ENCODE measurements around the gene FRAT1.

DNA sequence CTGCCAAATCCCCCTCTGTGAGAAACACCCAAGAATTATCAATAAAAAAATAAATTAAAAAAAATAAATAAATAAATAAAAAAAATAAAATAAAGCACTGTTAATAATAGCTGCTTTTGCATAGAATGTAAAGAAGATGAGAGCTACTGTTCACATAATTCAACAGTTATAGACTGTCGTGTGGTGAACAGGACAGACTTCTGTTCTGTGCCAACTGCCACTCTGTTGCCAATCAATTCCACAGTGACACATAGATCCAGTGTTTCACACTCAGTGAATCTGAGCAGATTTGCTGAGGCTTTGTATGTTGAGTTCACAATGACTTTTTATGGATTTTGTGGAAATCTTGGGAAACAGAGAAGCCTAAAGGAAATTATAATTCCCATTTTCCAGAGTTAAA is 41.5 kb upstream of the FRAT1 start:
- TF ChIP-seq EZH2phosphoT487 (IDR thresholded peaks at IDR 0.05; ENCODE audit: low read depth, severe bottlenecking, unreplicated experiment) (no peak), EZH2 (IDR thresholded peaks at IDR 0.05; ENCODE audit: borderline replicate concordance) (no peak)
- TF ChIP-seq, protein P1, sequence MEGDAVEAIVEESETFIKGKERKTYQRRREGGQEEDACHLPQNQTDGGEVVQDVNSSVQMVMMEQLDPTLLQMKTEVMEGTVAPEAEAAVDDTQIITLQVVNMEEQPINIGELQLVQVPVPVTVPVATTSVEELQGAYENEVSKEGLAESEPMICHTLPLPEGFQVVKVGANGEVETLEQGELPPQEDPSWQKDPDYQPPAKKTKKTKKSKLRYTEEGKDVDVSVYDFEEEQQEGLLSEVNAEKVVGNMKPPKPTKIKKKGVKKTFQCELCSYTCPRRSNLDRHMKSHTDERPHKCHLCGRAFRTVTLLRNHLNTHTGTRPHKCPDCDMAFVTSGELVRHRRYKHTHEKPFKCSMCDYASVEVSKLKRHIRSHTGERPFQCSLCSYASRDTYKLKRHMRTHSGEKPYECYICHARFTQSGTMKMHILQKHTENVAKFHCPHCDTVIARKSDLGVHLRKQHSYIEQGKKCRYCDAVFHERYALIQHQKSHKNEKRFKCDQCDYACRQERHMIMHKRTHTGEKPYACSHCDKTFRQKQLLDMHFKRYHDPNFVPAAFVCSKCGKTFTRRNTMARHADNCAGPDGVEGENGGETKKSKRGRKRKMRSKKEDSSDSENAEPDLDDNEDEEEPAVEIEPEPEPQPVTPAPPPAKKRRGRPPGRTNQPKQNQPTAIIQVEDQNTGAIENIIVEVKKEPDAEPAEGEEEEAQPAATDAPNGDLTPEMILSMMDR (IDR thresholded peaks at IDR 0.05; ENCODE audit: poor library complexity), result no peak
